GM03348 (cell line): ENCODE measurements around the gene UTP15.

Source experiments
- DNase-seq: peaks from one replicate; pipeline ENCODE4 v3.0.0; 2012; ENCODE audit warnings: low spot score

UTP15 gene, protein sequence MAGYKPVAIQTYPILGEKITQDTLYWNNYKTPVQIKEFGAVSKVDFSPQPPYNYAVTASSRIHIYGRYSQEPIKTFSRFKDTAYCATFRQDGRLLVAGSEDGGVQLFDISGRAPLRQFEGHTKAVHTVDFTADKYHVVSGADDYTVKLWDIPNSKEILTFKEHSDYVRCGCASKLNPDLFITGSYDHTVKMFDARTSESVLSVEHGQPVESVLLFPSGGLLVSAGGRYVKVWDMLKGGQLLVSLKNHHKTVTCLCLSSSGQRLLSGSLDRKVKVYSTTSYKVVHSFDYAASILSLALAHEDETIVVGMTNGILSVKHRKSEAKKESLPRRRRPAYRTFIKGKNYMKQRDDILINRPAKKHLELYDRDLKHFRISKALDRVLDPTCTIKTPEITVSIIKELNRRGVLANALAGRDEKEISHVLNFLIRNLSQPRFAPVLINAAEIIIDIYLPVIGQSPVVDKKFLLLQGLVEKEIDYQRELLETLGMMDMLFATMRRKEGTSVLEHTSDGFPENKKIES

DNA sequence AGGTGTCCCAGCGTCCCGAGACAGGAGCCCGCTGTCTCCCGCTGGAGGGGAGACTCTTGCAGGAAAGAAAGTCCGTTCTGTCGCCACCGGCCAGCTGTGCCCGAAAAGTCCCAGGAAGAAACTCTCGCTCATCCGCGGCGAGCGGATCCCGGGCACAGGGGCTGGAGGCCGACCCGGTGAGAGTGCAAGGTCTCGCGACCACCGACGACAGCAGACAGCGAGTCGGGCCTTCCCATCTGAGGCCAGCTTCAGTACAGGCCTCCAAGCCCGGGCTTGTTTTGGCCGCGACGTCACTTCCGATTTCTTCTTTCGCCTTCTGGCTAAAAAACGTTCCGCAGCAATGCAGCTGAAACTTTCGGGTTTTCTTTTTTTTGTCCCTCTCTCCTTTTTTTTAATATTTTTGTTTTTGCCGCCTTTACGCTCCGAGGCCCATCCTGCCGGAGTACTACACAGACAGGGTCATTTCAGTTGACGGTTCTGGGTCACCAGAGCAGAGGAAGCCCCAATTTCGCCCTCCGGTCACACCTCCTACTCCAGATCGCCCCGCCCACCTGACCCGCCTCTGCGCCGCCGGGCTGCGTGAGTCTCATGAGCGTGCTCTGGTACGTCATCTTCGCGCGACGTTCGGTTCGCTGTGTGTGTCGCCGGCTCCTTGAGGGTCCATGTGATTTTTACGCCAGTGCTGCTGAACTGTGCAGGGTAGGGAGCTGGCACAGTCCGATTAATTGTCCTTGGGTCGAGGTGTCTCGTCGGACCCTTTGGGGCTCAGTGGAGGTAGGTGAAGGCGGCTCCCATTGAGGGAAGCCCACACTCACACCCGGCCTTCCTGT lies at the start of gene UTP15, which contains the start of gene ANKRA2:
UTP15 (plus strand) TSS at position 605 of the 830 bp plus-strand sequence. CDS start 1,602 bp downstream, outside the sequence.
ANKRA2 (minus strand) TSS at position 501 of the 830 bp plus-strand sequence. CDS start 2,758 bp downstream, outside the sequence.
- DNase-seq: peak; percentile 97

DNA sequence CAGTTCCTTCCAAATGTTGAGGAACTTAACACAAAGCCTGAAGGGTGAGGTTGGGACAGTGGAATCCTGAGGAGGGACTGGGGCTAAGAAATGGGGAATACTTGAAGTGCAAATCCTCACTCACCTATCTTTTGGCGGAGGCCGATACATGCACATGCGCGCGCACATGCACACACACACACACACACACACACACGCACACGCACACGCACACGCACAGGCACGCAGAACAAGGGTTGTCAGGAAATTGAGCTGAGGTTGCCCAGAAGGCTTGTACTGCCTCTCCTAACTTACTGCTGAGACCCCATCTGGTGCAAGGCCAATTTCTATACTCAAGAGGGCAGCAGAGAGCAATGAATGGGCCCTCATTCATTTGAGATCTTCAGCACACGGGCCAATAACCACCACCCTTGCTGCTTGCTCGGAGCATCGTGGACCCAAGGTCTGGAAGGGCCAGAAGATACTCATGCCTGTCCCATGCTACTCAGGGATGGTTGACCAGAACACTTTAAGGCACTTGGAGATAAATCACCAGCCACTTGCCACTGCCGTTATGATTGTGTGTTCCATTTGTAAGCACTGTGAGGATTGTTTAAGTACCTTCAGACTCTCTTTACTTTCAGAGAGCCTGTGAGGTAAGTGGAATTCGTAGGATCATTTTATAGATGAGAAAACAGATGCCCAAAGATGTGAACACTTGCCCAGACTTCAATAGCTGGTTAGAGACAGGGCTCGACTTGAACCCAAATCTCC lies 45.8 kb upstream of the UTP15 start:
- peak; percentile 92 for DNase-seq

DNA sequence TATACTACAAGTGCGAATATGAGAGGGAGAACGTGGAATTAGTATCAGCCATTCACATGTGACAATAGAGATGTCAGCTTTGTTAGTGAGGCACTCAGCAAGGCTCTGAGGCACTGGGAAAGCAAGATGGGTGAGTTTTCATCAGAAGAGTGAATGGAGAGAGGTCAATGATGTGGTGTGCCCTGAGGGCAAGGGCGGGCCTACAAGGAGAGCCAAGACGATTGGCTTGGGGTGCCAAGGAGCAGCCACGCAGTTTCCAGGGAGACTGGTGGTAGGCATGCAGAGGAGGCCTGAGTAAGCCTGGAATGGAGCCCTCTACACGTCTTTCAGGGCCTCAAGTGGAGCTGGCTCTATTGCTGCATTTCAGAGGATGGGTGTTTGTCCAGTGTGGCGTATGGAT lies 42.6 kb upstream of the UTP15 start:
- DNase-seq: no peak

DNA sequence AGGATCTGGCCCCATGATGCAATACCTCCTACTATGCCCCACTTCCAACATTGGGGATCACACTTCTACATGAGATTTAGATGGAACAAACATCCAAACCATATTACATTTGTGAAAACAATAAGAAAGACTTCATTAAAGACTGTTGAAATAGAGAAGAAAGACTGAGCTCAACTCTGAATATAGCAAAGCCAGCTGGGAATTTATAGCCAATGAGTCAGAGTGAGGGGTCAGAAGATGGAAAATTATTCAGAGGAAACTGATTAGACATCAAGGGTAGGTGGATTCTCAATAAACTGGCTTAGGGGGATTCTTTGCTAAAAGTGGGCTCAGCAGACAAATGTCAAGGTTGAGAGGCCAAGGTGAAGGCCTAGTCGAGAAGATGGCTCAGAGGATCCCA lies 41.7 kb upstream of the UTP15 start:
- no peak for DNase-seq

DNA sequence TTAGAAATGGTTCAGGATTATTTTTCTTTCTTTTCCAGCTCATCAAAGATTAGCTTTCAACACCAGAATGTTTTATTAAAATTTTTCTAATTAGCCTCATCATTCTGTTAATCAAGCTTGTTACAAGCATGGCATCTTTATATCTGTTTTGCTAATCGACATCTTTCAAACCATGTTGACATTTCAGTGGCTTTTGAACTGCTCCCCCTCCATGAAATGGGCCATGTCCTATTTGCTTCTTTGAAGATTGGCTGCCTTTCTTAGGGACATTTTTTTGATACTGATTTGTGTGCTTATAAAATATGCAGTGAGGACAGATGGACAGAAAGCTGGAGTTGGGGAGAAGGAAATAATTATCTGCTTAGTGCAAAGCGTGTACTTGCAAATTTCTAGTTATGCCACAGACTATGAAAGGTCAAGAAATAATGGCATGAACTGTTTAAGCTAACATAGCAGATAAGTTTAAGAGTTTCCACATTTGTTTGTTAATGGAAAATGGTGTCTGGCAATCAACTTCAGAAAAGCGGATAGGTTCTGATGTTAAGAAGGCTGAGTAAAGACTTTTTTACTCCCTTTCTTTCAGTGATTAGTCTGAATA lies 39.8 kb upstream of the UTP15 start:
- DNase-seq: no peak

- no peak for DNase-seq
Measured at GRCh38 chr5:73528248-73528647, 37.3 kb upstream of the UTP15 start.

DNA sequence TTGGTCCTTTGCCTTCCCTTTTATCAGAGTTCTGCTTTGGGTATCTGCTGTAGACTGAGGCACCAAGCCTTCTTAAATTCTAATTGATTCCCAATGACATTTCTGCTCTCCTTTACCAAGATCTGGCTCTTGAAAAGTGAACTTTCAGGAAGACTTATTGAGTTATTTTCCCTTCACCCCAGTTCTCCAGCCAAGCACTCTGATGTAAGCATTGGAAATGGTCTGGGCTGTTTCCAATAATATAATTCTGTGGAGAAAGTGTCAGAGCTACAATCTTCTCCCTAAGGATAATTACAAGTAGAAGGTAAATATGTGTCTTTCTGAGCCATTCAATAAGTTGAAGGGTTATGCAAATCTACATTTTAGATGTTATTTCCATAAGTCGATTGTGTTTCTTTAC lies 36.5 kb upstream of the UTP15 start:
- peak; percentile 16 for DNase-seq

- DNase-seq: peak; percentile 52
Measured at GRCh38 chr5:73531356-73531755, 34.2 kb upstream of the UTP15 start.

DNA sequence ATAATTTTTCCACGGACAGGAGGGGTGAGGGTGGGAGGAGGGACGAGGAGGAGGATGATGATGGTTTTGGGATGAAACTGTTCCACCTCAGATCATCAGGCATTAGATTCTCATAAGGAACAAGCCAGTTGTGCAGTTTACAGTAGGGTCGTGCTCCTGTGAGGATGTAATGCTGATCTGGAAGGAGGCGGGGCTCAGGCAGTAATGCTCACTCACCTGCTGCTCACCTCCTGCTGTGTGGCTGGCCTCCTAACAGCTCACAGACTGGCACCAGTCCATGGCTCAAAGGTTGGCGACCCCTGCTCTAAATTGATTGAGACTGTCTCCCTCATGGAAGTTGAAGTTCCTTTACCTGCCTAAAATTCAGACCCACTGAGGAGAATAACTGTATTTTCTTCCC lies 33.3 kb upstream of the UTP15 start:
- no peak for DNase-seq

DNA sequence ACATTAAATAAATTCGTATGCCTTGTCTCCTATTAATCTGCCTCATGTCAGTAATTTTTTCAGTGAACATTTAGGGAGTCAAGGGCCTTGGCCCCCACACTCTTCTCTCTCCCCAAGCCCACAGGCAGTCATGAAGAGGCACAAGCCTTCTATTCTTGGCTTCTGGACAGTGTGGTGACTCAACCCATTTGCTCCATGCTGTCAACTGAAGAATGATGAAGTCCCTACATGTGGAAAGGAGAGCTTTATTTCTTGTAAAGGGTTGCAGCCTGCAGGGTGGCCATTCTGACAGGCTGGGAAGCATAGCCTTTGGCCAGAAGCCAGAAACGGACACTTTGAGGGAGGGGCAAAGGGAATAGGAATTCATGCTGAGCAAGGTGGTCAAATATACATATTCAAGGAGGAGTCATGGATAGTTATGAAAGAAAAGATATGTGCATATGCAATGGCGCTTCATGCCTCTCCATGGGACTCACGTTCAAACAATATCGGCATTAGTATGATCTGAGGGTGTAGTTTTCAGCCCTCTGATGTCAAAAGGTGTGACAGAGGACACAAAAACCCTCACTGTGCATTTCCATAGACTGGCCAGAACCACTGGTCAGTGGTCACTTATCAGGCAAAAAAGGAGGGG lies 31.4 kb upstream of the UTP15 start:
- peak; percentile 46 for DNase-seq

GRCh38 chr5:73534971-73535370 lies 30.6 kb upstream of the UTP15 start:
- DNase-seq: no peak

- no peak for DNase-seq
Measured at GRCh38 chr5:73539730-73540129, 25.8 kb upstream of the UTP15 start.

DNA sequence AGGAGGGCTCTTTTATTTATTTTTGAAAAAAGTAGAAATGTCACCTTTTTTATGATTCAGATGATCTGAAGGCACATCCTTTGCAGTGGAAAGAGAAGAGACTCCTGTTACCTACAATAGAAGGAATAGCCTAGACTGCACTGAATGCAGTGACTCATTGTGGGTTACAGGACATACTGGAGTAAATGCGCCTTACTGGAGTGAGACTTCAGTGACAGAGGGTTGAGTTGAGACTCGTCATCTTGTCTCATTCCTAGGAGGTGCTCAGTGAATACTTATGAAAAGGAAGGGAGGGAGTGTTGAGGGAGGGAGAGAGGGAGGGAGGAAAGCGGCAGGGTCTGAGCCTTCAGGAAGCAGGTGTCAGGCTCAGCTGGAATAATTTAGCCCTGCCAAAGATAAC lies 25.4 kb upstream of the UTP15 start:
- DNase-seq: peak; percentile 53

DNA sequence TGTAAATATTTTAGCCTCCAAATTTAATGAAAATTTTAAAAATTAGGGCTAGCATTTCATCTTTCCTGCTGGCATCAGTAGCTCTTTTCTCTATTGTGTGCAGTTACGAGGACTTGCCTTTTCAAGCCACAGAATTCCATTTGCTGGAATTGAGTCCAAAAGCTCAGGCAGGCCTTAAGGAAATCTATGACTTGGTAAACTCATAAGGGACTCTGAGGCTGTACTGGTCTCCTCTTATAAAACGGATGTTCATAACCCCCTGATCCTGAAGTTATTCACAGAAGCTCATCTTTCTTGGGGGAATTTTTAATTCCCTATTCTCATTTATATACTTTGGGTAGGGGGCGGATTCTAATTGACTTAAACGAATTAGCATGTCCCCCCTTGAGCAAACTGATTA lies 23.5 kb upstream of the UTP15 start:
- DNase-seq: no peak

DNA sequence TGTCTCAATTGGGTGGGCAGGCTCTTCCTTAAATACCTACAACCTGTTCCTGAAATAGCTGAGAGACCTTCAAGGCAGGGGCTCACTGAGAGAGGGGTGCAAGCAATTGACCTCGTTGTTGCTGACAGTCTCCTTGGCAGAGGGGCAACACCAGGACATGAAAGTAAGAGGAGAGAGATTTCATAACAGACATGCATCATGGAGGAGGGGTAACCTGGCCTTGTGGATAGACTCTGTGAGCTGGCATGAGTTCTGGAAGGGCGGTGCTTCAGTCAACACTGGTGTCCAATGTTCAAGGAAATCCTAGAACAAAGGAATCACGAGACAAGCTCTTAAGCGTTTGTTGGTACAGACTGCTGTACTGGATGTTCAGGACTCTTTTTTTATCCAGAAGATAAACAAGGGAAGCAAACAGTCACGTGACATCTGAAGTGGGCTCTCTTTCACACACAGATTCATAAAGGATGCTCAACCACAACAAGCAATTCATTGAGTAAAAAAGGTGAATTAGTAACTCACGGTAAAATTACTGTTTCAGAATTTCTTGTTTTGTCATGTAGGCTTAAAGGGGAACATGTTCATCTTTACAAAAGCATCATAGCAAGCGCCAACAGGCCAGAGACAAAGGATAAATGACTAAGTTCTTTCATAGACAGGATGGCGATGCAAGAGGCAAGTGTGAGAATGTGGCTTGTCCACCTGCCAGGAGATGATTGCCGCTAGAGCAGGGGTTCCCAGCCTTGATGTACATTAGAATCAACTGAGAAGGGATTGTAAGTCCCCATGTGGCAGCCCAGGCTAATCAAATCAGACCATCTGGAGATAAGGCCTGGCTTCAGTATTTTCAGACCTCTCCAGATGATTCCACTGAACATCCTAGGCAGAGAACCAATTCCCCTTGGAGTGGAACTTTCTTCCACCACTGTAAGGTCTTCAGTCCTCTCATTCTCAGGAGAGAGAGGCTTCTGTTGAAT lies 20.8 kb upstream of the UTP15 start:
- no peak for DNase-seq

GRCh38 chr5:73545403-73545779 lies 20.2 kb upstream of the UTP15 start:
- no peak for DNase-seq

DNA sequence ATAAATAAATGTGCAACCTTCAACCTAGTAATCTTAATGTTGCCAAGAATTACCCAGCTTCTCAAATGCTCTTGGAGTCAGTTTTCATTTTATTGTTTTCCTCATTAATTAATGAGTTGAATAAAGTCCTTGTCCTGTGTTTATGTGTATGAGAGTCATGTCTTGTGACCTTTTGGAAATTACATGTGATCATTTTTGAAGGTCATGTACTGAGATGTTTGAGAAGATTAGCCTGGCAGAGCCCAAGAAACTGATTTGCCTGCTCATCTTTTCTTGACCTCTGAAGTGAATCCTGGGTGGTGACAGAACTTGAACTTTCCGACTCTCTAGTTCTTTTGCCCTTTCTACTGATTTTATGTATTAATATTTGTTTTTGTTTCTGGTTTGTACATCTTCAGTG lies 15.5 kb upstream of the UTP15 start:
- no peak for DNase-seq

DNA sequence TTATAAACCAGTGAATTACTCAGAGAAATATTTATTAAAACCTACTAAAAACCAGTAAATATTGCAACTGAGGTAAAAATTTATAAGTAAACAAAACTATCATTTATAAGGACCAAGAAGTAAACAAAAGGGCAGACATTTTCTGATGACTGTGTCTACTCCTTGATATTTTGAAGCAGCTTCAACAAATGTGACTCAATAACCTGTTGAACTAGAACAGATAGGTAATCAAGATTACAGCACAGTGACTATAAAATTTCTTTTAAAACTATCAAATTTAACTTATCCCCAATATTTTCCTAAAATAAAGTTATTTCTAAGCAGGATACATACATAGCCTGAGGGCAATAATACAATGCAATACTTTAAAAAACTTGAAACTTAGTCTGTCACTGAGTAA lies 12.9 kb upstream of the UTP15 start:
- DNase-seq: no peak

GRCh38 chr5:73558950-73559349 lies 6.6 kb upstream of the UTP15 start:
- no peak for DNase-seq

- no peak for DNase-seq
Measured at GRCh38 chr5:73564018-73564417, 1.5 kb upstream of the UTP15 start.
